ENCODE results near the gene RRP8. TPM values are rescaled to one million over a fixed set of nuclear protein-coding genes. Genes with fewer than 3 reads are reported as not detected.

The RRP8 gene
- 15.3 and 17.8 TPM in 2 replicates for total RNA-seq
- long read RNA-seq, full-length matches to known transcripts = 55 of 70 reads
- long read RNA-seq, partial matches to known transcripts = 2 of 70 reads
- long read RNA-seq, other reads (novel, unspliced or antisense) = 13 of 70 reads

DNA sequence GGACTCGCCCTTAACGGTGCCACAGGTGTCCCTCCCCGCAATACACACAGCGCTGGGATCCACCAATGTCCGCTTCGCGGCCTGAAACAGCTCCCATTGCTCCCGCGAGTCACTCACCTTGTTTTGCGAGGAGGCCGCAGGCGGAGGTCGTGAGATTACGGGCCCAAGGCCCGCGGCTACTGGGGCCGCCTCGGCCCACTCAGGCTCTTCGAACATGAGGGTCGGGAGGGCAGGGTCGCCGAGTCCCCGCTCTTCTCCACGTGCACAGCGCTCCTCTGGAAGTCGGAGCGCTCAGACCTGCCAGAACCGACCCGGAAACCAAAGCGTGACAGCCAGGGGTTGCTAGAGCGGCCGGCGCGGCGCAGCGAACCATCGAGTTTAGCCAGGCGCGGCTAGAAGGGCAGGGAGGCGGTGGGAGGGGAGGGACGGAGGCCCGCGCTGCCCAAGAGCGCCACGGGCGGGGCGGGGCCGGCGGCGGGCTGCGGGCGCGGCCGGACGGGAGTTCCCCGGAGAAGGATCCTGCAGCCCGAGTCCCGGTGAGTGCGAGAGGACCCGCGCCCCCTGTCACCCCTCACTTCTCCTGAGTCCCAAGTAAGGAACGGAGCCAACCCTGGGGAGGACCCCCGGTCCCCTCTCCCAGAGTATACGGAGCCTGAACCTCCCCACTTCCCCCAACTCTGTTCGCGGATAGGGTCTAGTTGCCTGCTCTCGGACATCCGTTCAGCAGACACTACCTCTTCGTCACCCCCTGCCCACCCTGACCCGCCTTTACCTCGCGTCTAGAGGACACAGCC, at the start of gene RRP8, which contains the start of gene ILK:
Gene RRP8 (minus strand): TSS at position 330 of the 794 bp plus-strand sequence. CDS start 114 bp downstream, at position 216.
Gene ILK (plus strand): TSS at position 488 of the 794 bp plus-strand sequence. CDS start 498 bp downstream, outside the sequence.
- peaks cover 13% of the 10 kb centered on the region for H3K36me3 Mint-ChIP-seq (ENCODE audit: unreplicated experiment)
- no peaks in the 10 kb centered on the region for H3K9me3 Mint-ChIP-seq (ENCODE audit: unreplicated experiment)
- H3K27ac Mint-ChIP-seq (ENCODE audit: unreplicated experiment) = no peak within 1 kb of the TSS
- no peaks in the 10 kb centered on the region for H3K27me3 Mint-ChIP-seq (ENCODE audit: unreplicated experiment)
- H3K4me3 Mint-ChIP-seq (ENCODE audit: unreplicated experiment) = no peak within 1 kb of the TSS
- peaks cover 7% of the 10 kb centered on the region for H3K4me1 Mint-ChIP-seq (ENCODE audit: unreplicated experiment)
- peak; percentile 36 for TF ChIP-seq CTCF (IDR thresholded peaks at IDR 0.05)
- DNase-seq (ENCODE audit: extremely low spot score, unreplicated experiment) = peak; percentile 95

- H3K36me3 Mint-ChIP-seq (ENCODE audit: unreplicated experiment) = no peaks in the 10 kb centered on the region
- H3K9me3 Mint-ChIP-seq (ENCODE audit: unreplicated experiment) = no peaks in the 10 kb centered on the region
- H3K4me3 Mint-ChIP-seq (ENCODE audit: unreplicated experiment) = no peak overlapping the region
- DNase-seq (ENCODE audit: extremely low spot score, unreplicated experiment) = no peak
- H3K27me3 Mint-ChIP-seq (ENCODE audit: unreplicated experiment) = no peaks in the 10 kb centered on the region
- H3K4me1 Mint-ChIP-seq (ENCODE audit: unreplicated experiment) = peaks cover 12% of the 10 kb centered on the region
- no peak overlapping the region for H3K27ac Mint-ChIP-seq (ENCODE audit: unreplicated experiment)
- no peak for TF ChIP-seq CTCF (IDR thresholded peaks at IDR 0.05)
Measured at GRCh38 chr11:6653097-6653496, 49.7 kb upstream of the RRP8 start.

DNA sequence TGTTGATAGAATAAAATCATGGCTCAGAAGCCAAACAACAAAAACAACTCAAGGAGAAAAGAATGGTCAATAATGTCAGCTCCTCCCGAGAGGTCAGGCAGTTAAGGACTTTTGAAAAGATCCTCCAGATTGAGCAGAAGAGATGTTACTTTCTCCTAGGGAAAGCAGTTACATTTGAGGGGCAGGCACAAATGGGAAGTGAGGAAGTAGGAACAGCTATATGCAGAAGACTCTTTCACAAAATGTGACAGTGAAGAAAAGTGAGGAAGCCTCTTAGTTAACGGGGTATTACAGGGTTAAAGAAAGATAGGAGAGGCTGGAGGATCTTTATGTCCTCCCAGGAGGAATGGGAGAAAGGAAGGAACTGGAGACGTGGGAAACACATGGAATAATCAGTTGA, 48.8 kb upstream of the RRP8 start:
- H3K27me3 Mint-ChIP-seq (ENCODE audit: unreplicated experiment) = no peaks in the 10 kb centered on the region
- H3K4me1 Mint-ChIP-seq (ENCODE audit: unreplicated experiment) = peaks cover 12% of the 10 kb centered on the region
- H3K9me3 Mint-ChIP-seq (ENCODE audit: unreplicated experiment) = no peaks in the 10 kb centered on the region
- H3K27ac Mint-ChIP-seq (ENCODE audit: unreplicated experiment) = no peak overlapping the region
- H3K4me3 Mint-ChIP-seq (ENCODE audit: unreplicated experiment) = no peak overlapping the region
- no peak for DNase-seq (ENCODE audit: extremely low spot score, unreplicated experiment)
- no peaks in the 10 kb centered on the region for H3K36me3 Mint-ChIP-seq (ENCODE audit: unreplicated experiment)
- TF ChIP-seq CTCF (IDR thresholded peaks at IDR 0.05) = no peak

DNA sequence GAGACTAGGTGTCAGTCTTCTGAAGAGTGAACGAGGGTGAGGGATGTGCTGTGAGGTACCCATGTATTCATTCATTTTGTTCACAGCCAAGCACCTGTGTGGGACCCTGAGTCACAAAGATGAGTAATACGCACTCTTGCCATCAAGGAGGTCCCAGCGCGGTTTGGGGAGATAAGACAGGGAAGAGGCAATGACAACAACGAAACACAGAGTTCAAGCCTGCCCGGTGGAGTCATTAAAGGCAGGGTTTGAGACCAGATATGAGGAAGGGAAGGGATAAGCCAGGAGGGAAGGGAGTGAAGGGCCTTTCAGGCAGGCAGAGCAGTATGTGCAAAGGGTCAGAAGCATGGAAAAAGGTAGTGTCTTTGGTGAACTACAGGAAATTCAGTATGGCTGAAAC, 47.6 kb upstream of the RRP8 start:
- Mint-ChIP-seq H3K36me3 (ENCODE audit: unreplicated experiment) (no peaks in the 10 kb centered on the region), H3K4me3 (ENCODE audit: unreplicated experiment) (no peak overlapping the region), H3K4me1 (ENCODE audit: unreplicated experiment) (peaks cover 1% of the 10 kb centered on the region), H3K27me3 (ENCODE audit: unreplicated experiment) (no peaks in the 10 kb centered on the region), H3K27ac (ENCODE audit: unreplicated experiment) (no peak overlapping the region), H3K9me3 (ENCODE audit: unreplicated experiment) (no peaks in the 10 kb centered on the region)
- no peak for DNase-seq (ENCODE audit: extremely low spot score, unreplicated experiment)
- no peak for TF ChIP-seq CTCF (IDR thresholded peaks at IDR 0.05)

- no peak for TF ChIP-seq CTCF (IDR thresholded peaks at IDR 0.05)
- Mint-ChIP-seq H3K4me3 (ENCODE audit: unreplicated experiment) (no peak overlapping the region), H3K36me3 (ENCODE audit: unreplicated experiment) (peaks cover under 1% of the 10 kb centered on the region), H3K27ac (ENCODE audit: unreplicated experiment) (no peak overlapping the region), H3K4me1 (ENCODE audit: unreplicated experiment) (no peaks in the 10 kb centered on the region), H3K9me3 (ENCODE audit: unreplicated experiment) (no peaks in the 10 kb centered on the region), H3K27me3 (ENCODE audit: unreplicated experiment) (no peaks in the 10 kb centered on the region)
- no peak for DNase-seq (ENCODE audit: extremely low spot score, unreplicated experiment)
Measured at GRCh38 chr11:6650104-6650503, 46.7 kb upstream of the RRP8 start.
